Keratinocyte (primary cell): Measurements from ENCODE around the gene COL6A1. TPM values are rescaled to one million over a fixed set of nuclear protein-coding genes. Genes with fewer than 3 reads are reported as not detected.

Source experiments
- DNase-seq: peaks from one replicate; pipeline ENCODE4 v3.0.0-alpha.2; 2011; ENCODE audit warnings: low read depth, missing footprints, low spot score
- FAIRE-seq: peaks from 2 replicates; lab custom pipeline; 2011; peaks lifted over from hg19 to GRCh38; lab: Jason Lieb, UNC
- H2AFZ ChIP-seq: 2 replicates; pipeline ENCODE4 v1.6.0; 2012; ENCODE audit warnings: low read length, control low read depth, inconsistent platforms; ENCODE audit not compliant: control insufficient read depth
- H3K27ac ChIP-seq: 2 replicates; pipeline ENCODE4 v1.5.1; 2011; ENCODE audit warnings: low read length; ENCODE audit not compliant: control insufficient read depth, insufficient read depth
- H3K27me3 ChIP-seq: 3 replicates; pipeline ENCODE4 v1.6.0; 2011; ENCODE audit warnings: low read length; ENCODE audit not compliant: control insufficient read depth, insufficient read depth; ENCODE audit errors: extremely low read depth
- H3K36me3 ChIP-seq, 2 experiments: 2 replicates in 1 of 2; 3 replicates in 1 of 2; pipeline ENCODE4 v1.5.1; 2011; ENCODE audit warnings: low read length in 2 of 2, mild to moderate bottlenecking in 1 of 2; ENCODE audit not compliant: control insufficient read depth in 2 of 2, insufficient read depth in 2 of 2; ENCODE audit errors: extremely low read depth in 1 of 2
- H3K4me1 ChIP-seq: 3 replicates; pipeline ENCODE4 v1.5.1; 2011; ENCODE audit warnings: low read length; ENCODE audit not compliant: control insufficient read depth, insufficient read depth; ENCODE audit errors: extremely low read depth
- H3K4me2 ChIP-seq: 3 replicates; pipeline ENCODE4 v1.6.0; 2011; ENCODE audit warnings: low read depth, low read length; ENCODE audit not compliant: control insufficient read depth, insufficient read depth; ENCODE audit errors: extremely low read depth
- H3K4me3 ChIP-seq, 3 experiments: fragments of 200-600 bp in 1 of 3; sonication (generic) in 1 of 3; 2 replicates in 2 of 3; 3 replicates in 1 of 3; pipeline ENCODE4 v1.5.1; 2011 to 2016; ENCODE audit warnings: low read length in 3 of 3, mild to moderate bottlenecking in 3 of 3, control low read depth in 2 of 3, inconsistent platforms in 1 of 3, low read depth in 1 of 3, mixed read lengths in 1 of 3, mixed run types in 1 of 3, moderate library complexity in 1 of 3; ENCODE audit not compliant: control insufficient read depth in 2 of 3, insufficient read depth in 2 of 3; ENCODE audit errors: extremely low read depth in 1 of 3
- H3K79me2 ChIP-seq: 2 replicates; pipeline ENCODE4 v1.6.0; 2012; ENCODE audit warnings: low read length; ENCODE audit not compliant: control insufficient read depth, insufficient read depth
- H3K9ac ChIP-seq: 3 replicates; pipeline ENCODE4 v1.6.0; 2011; ENCODE audit warnings: low read length; ENCODE audit not compliant: control insufficient read depth, insufficient read depth; ENCODE audit errors: extremely low read depth
- H3K9me1 ChIP-seq: 3 replicates; pipeline ENCODE4 v1.6.0; 2011; ENCODE audit warnings: low read length; ENCODE audit not compliant: control insufficient read depth, insufficient read depth; ENCODE audit errors: extremely low read depth
- H3K9me3 ChIP-seq: 2 replicates; pipeline ENCODE4 v1.5.1; 2012; ENCODE audit warnings: low read depth, low read length; ENCODE audit not compliant: control insufficient read depth
- H4K20me1 ChIP-seq: 3 replicates; pipeline ENCODE4 v1.6.0; 2011; ENCODE audit warnings: low read length; ENCODE audit not compliant: control insufficient read depth, insufficient read depth; ENCODE audit errors: extremely low read depth
- CTCF ChIP-seq, 3 experiments: IDR thresholded peaks in 1 of 3; conservative IDR thresholded peaks in 1 of 3; optimal IDR thresholded peaks in 1 of 3; 2 replicates in 2 of 3; 3 replicates in 1 of 3; pipeline versions ENCODE3 to v1.5.1; 2011; ENCODE audit warnings: low read length in 3 of 3, mild to moderate bottlenecking in 3 of 3, moderate library complexity in 2 of 3, control low read depth in 1 of 3, inconsistent platforms in 1 of 3; ENCODE audit not compliant: insufficient read depth in 2 of 3; ENCODE audit errors: extremely low read depth in 1 of 3
- EZH2 ChIP-seq: IDR thresholded peaks from one replicate; pipeline ENCODE4 v1.6.1; 2012; ENCODE audit warnings: inconsistent platforms, mild to moderate bottlenecking, low read length, moderate library complexity
- dilution Hi-C: fragments of 300-500 bp; cut with MboI; formaldehyde crosslinking; loops from one replicate; pipeline ENCODE4 v1.7.0; 2020; ENCODE audit warnings: low sequenced_read_pairs; ENCODE audit not compliant: extremely low pct_ligation_motif_present
- polyA plus RNA-seq, 5 experiments: library from polyadenylated mRNA; depleted of rRNA in 3 of 5; stranded (reverse) in 3 of 5; stranded (forward) in 1 of 5; unstranded in 1 of 5; fragments of >200 nt; gene quantifications; 1 replicate in 1 of 5; 2 replicates in 3 of 5; 3 replicates in 1 of 5; pipeline versions ENCODE4 v1.2.1 to v1.2.3, GENCODE V29; 2011 to 2012; ENCODE audit warnings: missing spikeins in 2 of 5, low read depth in 1 of 5, low replicate concordance in 1 of 5

Gene COL6A1
- polyA plus RNA-seq, 1 donor (not counting 4 experiments of a cell fraction or from before 2014, with no cell fraction given), result 2.5 TPM

- H3K9ac ChIP-seq, result no peak overlapping the region
- dilution Hi-C loops, result no loop called here
- H4K20me1 ChIP-seq, result no peaks in the 10 kb centered on the region
- H3K9me1 ChIP-seq, result no peaks in the 10 kb centered on the region
- no peaks in the 10 kb centered on the region for H3K36me3 ChIP-seq
- no peak overlapping the region for H3K4me2 ChIP-seq
- FAIRE-seq, result no peak
- peaks cover 8% of the 10 kb centered on the region for H3K9me3 ChIP-seq
- H3K4me1 ChIP-seq, result peaks cover 10% of the 10 kb centered on the region
- no peak overlapping the region for H2AFZ ChIP-seq
- H3K4me3 ChIP-seq, result no peak overlapping the region
- H3K27me3 ChIP-seq, result peaks cover 18% of the 10 kb centered on the region
- no peak for TF ChIP-seq CTCF (optimal IDR thresholded peaks at IDR 0.05 in 1 of 3, IDR thresholded peaks at IDR 0.05 in 1 of 3, conservative IDR thresholded peaks at IDR 0.05 in 1 of 3; ENCODE audit: extremely low read depth in 1 of 3, insufficient read depth in 2 of 3, low read length in 3 of 3)
- TF ChIP-seq EZH2, result no peak
- H3K79me2 ChIP-seq, result no peaks in the 10 kb centered on the region
- DNase-seq, result no peak
- no peak overlapping the region for H3K27ac ChIP-seq
These were observed 72.5 kb downstream of the COL6A1 start for GRCh38 chr21:46054031-46054430.

GRCh38 chr21:46054451-46054881 is 72.9 kb downstream of the COL6A1 start:
- H3K9me3 ChIP-seq, result peaks cover 12% of the 10 kb centered on the region
- TF ChIP-seq CTCF (optimal IDR thresholded peaks at IDR 0.05 in 1 of 3, IDR thresholded peaks at IDR 0.05 in 1 of 3, conservative IDR thresholded peaks at IDR 0.05 in 1 of 3; ENCODE audit: extremely low read depth in 1 of 3, insufficient read depth in 2 of 3, low read length in 3 of 3) (no peak), EZH2 (no peak)
- no peak overlapping the region for H2AFZ ChIP-seq
- FAIRE-seq, result no peak
- H3K27me3 ChIP-seq, result peaks cover 18% of the 10 kb centered on the region
- dilution Hi-C loops, result no loop called here
- DNase-seq, result no peak
- H3K79me2 ChIP-seq, result no peaks in the 10 kb centered on the region
- H4K20me1 ChIP-seq, result no peaks in the 10 kb centered on the region
- H3K4me2 ChIP-seq, result no peak overlapping the region
- no peak overlapping the region for H3K27ac ChIP-seq
- peaks cover 10% of the 10 kb centered on the region for H3K4me1 ChIP-seq
- H3K4me3 ChIP-seq, result no peak overlapping the region
- H3K9me1 ChIP-seq, result no peaks in the 10 kb centered on the region
- H3K36me3 ChIP-seq, result no peaks in the 10 kb centered on the region
- H3K9ac ChIP-seq, result no peak overlapping the region

Other genes starting within 250 kb of the COL6A1 start
- 0.03 to 0.41 TPM (median 0.12 TPM) in 3 replicates for gene COL6A2, start 116.3 kb downstream of the COL6A1 start, polyA plus RNA-seq
- gene FTCD, start 173.8 kb downstream of the COL6A1 start, polyA plus RNA-seq, result 0.08 TPM in 1 of 3 replicates, not detected in the others
- 0.79 to 4.5 TPM (median 1.3 TPM) in 3 replicates for gene SPATC1L, start 202.7 kb downstream of the COL6A1 start, polyA plus RNA-seq
- gene LSS, start 247.0 kb downstream of the COL6A1 start, polyA plus RNA-seq, result 105 to 136 TPM (median 134 TPM) in 3 replicates